Measurements from ENCODE around the gene KIF19. TPM values are rescaled to one million over a fixed set of nuclear protein-coding genes. Genes with fewer than 3 reads are reported as not detected.
"Not testable (repeated sequence)": the region's sequence is repeated elsewhere in the genome, so short reads cannot be mapped to it uniquely, and the experiment has no call there.

Gene KIF19
- total RNA-seq, 1 donor from 2014 or later: 1.4 TPM

DNA sequence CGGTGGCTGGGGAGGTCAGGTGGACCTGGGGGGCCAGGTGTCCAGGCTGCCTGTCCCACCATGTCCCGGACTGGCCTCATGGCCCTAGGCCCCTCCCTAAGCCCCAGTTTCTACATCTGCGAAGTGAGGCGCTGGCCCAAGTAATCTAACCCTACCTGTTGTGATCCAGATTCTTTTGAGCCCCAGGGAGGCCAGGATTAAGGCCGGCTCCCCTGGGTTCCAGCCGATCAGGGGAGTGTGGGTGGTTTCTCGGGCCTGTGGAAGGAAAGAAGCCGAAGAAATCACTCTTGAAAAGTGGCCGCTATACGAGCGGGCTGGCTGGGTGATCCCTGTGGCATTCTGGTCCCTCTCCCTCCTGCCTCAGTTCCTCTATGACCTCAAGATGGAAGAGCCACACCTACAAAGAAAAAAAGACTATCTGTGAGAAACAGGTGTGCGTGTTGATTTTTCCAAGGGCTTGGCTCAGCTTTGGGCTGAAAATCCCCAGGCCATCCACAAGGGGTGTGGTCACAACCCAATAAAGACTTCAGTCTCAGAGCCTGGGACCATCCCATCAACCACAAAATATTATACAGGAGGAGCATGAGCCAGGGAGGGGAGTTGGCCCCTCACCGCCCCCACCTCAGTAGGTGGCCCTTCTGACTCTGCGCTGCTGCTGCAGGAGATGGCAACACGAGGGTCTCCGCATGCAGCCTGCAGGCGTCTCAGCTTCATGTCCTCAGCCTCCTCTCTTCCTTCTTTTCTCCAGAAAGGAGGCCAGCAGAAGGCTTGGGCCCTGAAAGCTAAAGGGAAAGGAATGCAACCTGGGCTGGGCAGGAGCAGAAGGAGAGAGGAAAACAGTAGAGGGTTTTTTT lies 61.6 kb downstream of the KIF19 start:
- no peak for DNase-seq (ENCODE audit: low spot score)

DNA sequence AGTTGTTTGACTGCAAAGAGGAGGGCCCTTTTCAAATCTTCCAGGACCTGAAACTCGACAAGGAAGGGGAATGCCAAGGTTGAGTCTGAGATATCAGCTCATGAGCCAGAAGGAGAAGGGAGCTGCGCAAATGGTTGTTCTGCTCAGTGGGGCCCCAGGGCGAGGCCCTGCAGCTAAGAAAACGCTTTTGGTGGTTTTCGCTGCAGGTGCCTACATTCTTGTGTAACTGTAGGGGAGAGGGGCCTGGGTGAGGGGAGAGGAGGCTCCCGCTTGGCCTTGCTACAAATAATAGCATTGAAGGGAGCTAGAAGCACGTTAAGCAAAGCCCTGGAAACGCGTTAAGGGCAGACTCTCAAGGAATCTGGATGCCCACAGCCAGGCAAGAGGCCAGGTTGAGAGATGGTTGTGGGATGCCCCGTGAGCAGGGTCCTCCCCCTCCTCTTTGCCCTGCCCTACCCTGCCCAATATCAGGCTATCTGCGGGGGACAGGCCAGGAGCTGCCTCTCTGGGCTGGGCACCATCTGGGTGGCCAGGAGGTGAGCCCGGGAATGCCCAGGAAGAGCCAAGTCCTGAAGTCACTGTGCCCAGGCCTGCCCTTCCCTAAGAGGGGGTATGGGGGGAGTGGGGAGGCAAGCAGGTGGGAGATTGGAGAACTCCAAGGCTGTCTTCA lies 63.2 kb downstream of the KIF19 start:
- no peak for DNase-seq (ENCODE audit: low spot score)

DNA sequence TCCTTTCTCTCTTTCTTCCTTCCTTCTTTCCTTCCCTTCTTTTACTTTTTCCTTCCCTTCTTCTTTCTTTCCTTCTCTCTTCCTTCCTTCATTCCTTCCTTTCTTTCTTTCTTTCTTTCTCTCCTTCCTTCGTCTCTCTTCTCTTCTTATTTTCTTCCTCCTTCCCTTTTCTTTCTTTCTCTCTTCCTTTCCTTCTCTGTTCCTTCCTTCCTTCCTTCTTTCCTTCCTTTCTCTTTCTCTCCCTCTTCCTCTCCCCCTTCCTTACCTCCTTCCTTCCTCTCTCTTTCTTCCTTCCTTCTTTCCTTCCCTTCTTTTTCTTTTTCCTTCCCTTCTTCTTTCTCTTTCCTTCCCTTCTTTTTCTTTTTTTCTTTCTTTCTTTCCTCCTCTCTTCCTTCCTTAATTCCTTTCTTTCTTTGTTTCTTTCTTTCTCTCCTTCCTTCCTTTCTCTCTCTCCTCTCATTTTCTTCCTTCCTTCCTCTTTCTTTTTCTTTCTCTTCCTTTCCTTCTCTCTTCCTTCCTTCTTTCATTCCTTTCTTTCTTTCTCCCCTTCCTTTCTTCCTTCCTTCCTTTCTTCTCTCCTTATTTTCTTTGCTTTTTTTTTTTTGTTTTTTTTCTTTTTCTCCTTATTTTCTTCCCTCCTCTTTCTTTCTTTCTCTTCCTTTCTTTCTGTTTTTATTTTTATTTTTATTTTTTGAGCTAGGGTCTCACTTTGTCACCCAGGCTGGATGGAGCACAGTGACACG lies 64.1 kb downstream of the KIF19 start:
- no peak for DNase-seq (ENCODE audit: low spot score)

GRCh38 chr17:74390680-74391653 lies 64.9 kb downstream of the KIF19 start:
- DNase-seq (ENCODE audit: low spot score): peak; percentile 91

DNA sequence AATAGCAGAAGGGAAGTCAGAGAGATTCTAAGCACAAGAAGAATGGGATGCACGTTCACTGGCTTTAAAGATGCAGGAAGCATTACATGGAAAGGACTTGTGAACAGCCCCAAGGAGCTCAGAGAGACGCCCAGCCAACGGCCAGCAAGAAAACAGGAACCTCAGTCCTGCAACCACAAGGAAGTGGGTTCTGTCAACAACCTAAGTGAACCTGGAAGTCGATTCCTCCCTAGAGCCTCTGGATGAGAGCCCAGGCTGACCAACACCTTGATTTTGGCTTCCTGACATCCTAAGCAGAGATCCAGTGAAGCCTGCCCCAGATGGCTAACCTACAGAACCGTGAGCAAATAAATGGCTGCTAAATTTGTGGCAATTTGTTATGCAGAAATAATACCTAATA lies 65.7 kb downstream of the KIF19 start:
- no peak for DNase-seq (ENCODE audit: low spot score)

DNA sequence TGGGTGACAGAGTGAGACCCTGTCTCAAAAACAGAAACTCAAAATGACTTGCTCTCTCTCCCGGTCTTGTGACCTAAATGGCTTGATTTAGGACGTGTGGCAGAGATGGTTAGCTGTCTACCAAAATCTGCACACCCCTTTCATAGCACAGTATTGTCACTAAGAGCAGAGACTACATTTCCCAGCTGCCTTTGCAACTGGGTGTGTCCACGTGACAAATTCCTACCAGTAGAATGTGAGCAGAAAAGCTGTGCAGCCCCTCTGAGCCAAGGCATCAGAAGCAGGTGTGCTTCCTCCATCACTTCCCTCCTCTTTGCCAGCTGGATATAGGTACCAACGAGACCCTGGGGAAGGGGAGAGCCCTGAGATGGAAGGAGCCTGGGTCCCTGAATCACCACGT lies 66.8 kb downstream of the KIF19 start:
- no peak for DNase-seq (ENCODE audit: low spot score)

GRCh38 chr17:74393346-74393942 lies 67.4 kb downstream of the KIF19 start:
- peak; percentile 69 for DNase-seq (ENCODE audit: low spot score)

DNA sequence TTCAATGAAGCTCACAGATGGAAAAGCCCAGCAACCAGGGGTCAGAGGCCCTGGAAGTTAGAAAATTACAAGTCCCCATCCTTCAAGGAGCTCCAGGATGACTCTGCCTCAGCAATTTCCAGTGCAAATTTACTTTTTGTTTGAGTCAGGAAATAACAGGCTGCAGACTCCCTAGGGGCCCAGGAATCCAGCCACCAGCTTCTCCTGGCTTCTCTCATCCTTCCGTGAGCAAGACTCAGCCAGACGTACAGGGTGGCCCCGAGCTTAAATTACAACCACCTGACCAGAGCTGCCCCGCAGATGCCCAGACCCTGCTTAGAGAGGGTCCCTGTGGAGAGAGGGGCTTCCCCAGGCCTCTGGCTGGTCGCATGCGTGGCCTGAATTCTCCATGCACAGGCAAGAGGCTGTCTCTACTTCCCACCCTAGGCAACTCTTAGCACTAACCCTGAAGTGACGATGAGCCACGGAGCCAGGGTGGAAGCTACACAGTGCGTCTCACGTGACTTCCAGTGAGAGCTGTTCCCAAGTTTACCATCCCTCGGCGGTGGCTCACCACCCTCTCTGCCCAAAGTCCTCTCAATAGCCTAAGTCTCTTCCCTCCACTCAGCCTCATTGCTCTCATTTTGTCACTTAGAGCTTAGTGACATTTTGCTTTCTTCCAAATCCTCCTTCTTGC lies 68.4 kb downstream of the KIF19 start:
- DNase-seq (ENCODE audit: low spot score): no peak

- DNase-seq (ENCODE audit: low spot score): no peak
These were observed 69.0 kb downstream of the KIF19 start for GRCh38 chr17:74394977-74395376.

DNA sequence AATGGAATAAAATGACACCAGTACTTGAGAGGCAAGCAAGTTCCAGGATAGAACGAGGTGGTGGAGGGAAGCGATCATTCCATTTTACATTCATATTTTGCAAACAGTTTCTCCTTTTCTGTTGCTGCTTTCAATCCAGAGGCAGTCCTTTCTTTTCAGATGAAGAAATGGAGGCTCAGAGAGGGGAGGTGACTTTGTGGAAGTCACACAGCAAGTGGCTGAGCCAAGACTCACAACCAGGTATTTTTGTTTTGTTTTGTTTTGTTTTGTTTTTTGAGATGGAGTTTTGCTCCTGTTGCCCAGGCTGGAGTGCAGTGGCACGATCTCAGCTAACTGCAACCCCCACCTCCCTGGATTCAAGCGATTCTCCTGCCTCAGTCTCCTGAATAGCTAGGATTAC lies 70.5 kb downstream of the KIF19 start:
- DNase-seq (ENCODE audit: low spot score): no peak

DNA sequence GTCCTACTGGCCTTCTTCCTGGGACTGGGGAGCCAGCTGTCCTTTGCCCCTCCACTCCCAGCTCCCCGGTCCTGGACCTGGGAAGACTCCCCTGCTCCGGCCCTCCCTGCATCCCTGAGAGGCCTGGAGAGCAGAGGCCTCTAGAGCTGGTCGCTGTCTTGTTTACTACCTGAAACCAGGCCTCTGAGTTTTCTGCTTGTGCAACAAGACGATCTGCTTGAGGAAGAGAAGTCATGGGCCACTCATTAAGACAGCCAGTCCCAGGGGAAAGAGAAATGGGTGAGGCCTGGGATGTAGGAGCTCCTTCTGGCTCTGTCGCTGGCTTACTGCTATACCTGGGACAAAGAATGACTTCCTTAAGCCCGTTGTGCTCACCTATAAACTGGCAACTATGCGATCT lies 76.0 kb downstream of the KIF19 start:
- DNase-seq (ENCODE audit: low spot score): no peak

DNA sequence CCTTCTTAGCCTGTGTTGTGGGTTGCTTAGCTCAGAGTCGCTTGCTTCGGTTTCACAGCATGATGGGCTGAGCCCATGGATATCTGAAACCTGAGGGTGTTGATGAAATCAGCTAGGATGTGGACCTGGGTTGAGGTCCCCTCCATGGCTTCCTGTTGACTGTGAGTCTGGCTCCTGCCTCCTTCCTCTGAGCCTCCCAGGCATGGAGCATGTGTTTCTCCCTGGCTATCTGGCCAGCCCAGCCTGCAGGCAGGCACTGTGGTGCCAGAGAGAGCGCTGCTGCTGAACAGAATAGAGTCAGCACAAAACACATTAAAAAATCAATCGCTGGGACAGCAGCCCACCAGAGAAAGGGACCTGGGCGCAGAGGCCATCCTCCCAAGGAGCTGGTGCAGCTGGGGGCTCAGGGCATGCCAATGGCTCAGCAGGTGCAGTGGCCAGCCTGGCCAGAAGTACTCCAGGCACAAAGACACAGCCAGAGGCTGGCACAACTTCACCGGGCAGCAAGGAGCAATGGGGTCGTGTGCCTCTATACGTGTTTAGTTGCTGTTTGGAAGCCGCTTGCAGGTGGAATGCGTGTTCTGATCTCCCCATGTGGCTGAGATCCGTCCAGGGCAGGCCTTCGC lies 77.6 kb downstream of the KIF19 start:
- no peak for DNase-seq (ENCODE audit: low spot score)

GRCh38 chr17:74404218-74404617 lies 78.2 kb downstream of the KIF19 start:
- DNase-seq (ENCODE audit: low spot score): no peak

DNA sequence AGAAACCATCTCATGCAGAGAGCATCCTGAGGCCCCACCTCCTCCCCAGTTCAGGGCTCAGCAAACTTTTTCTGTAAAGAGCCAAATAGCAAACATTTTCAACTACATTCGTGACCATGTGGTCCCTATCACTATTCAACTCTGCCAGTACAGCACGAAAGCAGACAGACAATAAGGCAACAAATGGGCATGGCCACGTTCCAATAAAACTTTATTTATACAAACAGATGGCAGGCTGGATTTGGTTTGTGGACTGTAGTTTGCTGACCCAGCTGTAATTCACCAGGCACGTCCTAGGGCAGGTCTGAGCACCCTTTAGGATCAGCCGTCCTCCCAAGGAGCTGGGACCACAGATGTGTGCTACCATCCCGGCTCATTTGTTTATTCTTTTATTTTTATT lies 78.8 kb downstream of the KIF19 start:
- no peak for DNase-seq (ENCODE audit: low spot score)

DNA sequence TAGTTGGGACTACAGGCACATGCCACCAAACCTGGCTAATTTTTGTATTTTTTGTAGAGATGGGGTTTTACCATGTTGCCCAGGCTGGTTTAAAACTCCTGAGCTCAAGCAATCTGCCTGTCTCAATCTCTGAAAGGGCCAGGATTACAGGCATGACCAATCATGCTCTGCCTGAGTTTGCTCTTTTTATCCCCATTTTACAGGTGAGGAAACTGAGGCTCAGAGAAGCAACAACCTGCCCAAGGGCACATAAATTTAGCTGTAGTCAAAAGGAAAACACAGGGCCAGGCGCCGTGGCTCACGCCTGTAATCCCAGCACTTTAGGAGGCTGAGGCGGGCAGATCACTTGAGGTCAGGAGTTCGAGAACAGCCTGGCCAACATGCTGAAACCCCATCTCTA lies 79.3 kb downstream of the KIF19 start:
- DNase-seq (ENCODE audit: low spot score): not testable (repeated sequence)

Other genes with a start within 250 kb of the KIF19 start
- 1,471 TPM for gene RPL38, start 122.5 kb upstream of the KIF19 start, total RNA-seq (ENCODE audit: insufficient read depth, low replicate concordance)
- gene TTYH2, start 112.7 kb upstream of the KIF19 start, total RNA-seq (ENCODE audit: insufficient read depth, low replicate concordance): 1.2 TPM
- not detected for gene DNAI2, start 52.0 kb upstream of the KIF19 start, total RNA-seq (ENCODE audit: insufficient read depth, low replicate concordance)
- not detected for gene BTBD17, start 35.6 kb downstream of the KIF19 start, total RNA-seq (ENCODE audit: insufficient read depth, low replicate concordance)
- 1.2 TPM for gene GPR142, start 41.3 kb downstream of the KIF19 start, total RNA-seq (ENCODE audit: insufficient read depth, low replicate concordance)
- 17.1 TPM for gene GPRC5C, start 105.9 kb downstream of the KIF19 start, total RNA-seq (ENCODE audit: insufficient read depth, low replicate concordance)
- gene CD300A, start 140.4 kb downstream of the KIF19 start, total RNA-seq (ENCODE audit: insufficient read depth, low replicate concordance): 7.2 TPM
- 0.24 TPM for gene CD300LB, start 205.2 kb downstream of the KIF19 start, total RNA-seq (ENCODE audit: insufficient read depth, low replicate concordance)
- 0.48 TPM for gene CD300C, start 219.9 kb downstream of the KIF19 start, total RNA-seq (ENCODE audit: insufficient read depth, low replicate concordance)
- not detected for gene CD300H, start 241.3 kb downstream of the KIF19 start, total RNA-seq (ENCODE audit: insufficient read depth, low replicate concordance)

Measured in umbilical cord (tissue), 2 donors.